Progenitor cell of endocrine pancreas (in vitro differentiated cells): ENCODE results near the gene OSBPL10. TPM values are rescaled to one million over a fixed set of nuclear protein-coding genes. Genes with fewer than 3 reads are reported as not detected.
A peak's percentile ranks its signal among the peaks of the same experiment; 100 is the strongest.

Experiments
- DNase-seq: peaks from one replicate; pipeline ENCODE4 v3.0.0; 2021; ENCODE audit warnings: low spot score; ENCODE audit not compliant: unreplicated experiment
- H3K27ac Mint-ChIP-seq: 2 replicates; pipeline ENCODE4 v1.8.0; 2021; ENCODE audit warnings: mild to moderate bottlenecking, moderate library complexity, mixed read lengths
- H3K27me3 Mint-ChIP-seq: 2 replicates; pipeline ENCODE4 v1.8.0; 2021; ENCODE audit warnings: mixed read lengths
- H3K36me3 Mint-ChIP-seq: 2 replicates; pipeline ENCODE4 v1.8.0; 2022; ENCODE audit warnings: mixed read lengths; ENCODE audit not compliant: insufficient read depth
- H3K4me1 Mint-ChIP-seq: 2 replicates; pipeline ENCODE4 v1.8.0; 2021; ENCODE audit warnings: low read depth, mixed read lengths
- H3K4me3 Mint-ChIP-seq: 2 replicates; pipeline ENCODE4 v1.8.0; 2021; ENCODE audit warnings: low read depth, mild to moderate bottlenecking, moderate library complexity, mixed read lengths
- H3K9me3 Mint-ChIP-seq: 2 replicates; pipeline ENCODE4 v1.8.0; 2021; ENCODE audit warnings: low read depth, mixed read lengths
- total RNA-seq: library from RNA; stranded (reverse); gene quantifications from 2 replicates; pipeline ENCODE4 v1.2.1, GENCODE V29; 2021
- TF ChIP-seq, protein P1 (sequence below): fragments of 200-600 bp; sonication (generic); IDR thresholded peaks from one replicate; pipeline ENCODE4 v1.5.0; 2021; ENCODE audit warnings: antibody characterized with exemption, mild to moderate bottlenecking; ENCODE audit not compliant: unreplicated experiment

Gene OSBPL10
- total RNA-seq, 1 donor from 2014 or later = 25.2 TPM

DNA sequence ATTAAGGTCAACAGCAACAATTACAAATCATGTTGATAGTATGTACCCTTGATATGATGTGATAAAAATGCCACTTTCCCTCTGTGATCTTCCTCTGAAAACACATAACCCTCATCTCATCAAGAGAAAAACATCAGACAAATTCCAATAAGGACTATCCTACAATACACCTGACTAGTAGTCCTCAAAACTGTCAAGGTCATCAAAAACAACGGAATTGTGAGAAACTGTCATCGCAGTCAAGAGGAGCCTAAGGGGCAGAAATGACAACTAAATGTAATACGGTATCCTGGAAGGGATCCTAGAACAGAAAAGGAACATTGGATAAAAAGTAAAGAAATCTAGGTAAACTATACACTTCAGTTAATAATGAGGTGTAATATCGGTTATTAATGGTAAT is 59.2 kb downstream of the OSBPL10 start:
- no peak for DNase-seq
- TF ChIP-seq, protein P1, sequence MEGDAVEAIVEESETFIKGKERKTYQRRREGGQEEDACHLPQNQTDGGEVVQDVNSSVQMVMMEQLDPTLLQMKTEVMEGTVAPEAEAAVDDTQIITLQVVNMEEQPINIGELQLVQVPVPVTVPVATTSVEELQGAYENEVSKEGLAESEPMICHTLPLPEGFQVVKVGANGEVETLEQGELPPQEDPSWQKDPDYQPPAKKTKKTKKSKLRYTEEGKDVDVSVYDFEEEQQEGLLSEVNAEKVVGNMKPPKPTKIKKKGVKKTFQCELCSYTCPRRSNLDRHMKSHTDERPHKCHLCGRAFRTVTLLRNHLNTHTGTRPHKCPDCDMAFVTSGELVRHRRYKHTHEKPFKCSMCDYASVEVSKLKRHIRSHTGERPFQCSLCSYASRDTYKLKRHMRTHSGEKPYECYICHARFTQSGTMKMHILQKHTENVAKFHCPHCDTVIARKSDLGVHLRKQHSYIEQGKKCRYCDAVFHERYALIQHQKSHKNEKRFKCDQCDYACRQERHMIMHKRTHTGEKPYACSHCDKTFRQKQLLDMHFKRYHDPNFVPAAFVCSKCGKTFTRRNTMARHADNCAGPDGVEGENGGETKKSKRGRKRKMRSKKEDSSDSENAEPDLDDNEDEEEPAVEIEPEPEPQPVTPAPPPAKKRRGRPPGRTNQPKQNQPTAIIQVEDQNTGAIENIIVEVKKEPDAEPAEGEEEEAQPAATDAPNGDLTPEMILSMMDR = no peak
- H3K9me3 Mint-ChIP-seq = peaks cover 21% of the 10 kb centered on the region
- no peak overlapping the region for H3K27ac Mint-ChIP-seq
- H3K27me3 Mint-ChIP-seq = no peaks in the 10 kb centered on the region
- H3K4me1 Mint-ChIP-seq = peaks cover 31% of the 10 kb centered on the region
- peaks cover 3% of the 10 kb centered on the region for H3K36me3 Mint-ChIP-seq
- H3K4me3 Mint-ChIP-seq = no peak overlapping the region

DNA sequence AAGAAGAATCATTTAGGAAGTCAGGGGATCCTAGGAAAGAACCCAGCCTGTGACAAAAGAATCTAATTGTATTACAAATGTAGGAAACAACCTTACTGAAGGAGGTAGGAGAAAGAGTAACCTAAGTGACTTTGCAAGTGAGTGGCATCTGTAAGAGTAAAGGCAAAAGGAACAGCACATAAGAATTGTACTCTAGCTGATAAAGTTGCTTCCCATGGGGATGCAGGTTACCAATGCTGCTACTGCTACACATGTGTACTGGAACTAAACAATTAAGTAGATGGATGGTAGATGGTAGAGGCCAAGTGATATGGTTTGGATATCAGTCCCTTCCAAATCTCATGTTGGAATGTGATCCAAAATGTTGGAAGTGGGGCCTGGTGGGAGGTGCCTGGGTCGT is 60.8 kb downstream of the OSBPL10 start:
- DNase-seq = no peak
- H3K27me3 Mint-ChIP-seq = no peaks in the 10 kb centered on the region
- H3K27ac Mint-ChIP-seq = no peak overlapping the region
- H3K9me3 Mint-ChIP-seq = peaks cover 21% of the 10 kb centered on the region
- TF ChIP-seq, protein P1 = no peak
- H3K4me3 Mint-ChIP-seq = no peak overlapping the region
- H3K4me1 Mint-ChIP-seq = peaks cover 40% of the 10 kb centered on the region
- H3K36me3 Mint-ChIP-seq = peaks cover 3% of the 10 kb centered on the region

DNA sequence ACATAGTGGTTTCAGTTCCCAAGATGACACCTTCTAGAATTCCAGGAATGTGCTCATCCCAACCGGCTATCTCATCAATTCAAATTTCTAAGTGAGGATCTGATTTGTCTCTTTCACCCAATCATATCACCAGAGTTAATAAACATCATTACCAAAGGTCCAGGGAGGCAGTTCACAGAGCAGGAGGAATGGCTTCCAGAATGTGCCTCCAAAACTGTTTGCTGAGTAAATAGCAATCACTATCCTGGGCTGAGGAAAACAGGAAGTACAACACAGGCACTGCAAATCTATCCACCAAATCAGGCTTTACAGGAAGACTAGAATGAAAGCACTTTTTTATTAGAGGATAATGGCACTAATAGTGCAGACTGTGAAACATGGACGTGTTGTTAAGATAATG is 61.5 kb downstream of the OSBPL10 start:
- Mint-ChIP-seq H3K36me3 (peaks cover 5% of the 10 kb centered on the region), H3K4me3 (no peak overlapping the region), H3K27ac (no peak overlapping the region), H3K4me1 (peaks cover 40% of the 10 kb centered on the region), H3K27me3 (no peaks in the 10 kb centered on the region), H3K9me3 (peaks cover 21% of the 10 kb centered on the region)
- no peak for DNase-seq
- TF ChIP-seq, protein P1 = no peak

DNA sequence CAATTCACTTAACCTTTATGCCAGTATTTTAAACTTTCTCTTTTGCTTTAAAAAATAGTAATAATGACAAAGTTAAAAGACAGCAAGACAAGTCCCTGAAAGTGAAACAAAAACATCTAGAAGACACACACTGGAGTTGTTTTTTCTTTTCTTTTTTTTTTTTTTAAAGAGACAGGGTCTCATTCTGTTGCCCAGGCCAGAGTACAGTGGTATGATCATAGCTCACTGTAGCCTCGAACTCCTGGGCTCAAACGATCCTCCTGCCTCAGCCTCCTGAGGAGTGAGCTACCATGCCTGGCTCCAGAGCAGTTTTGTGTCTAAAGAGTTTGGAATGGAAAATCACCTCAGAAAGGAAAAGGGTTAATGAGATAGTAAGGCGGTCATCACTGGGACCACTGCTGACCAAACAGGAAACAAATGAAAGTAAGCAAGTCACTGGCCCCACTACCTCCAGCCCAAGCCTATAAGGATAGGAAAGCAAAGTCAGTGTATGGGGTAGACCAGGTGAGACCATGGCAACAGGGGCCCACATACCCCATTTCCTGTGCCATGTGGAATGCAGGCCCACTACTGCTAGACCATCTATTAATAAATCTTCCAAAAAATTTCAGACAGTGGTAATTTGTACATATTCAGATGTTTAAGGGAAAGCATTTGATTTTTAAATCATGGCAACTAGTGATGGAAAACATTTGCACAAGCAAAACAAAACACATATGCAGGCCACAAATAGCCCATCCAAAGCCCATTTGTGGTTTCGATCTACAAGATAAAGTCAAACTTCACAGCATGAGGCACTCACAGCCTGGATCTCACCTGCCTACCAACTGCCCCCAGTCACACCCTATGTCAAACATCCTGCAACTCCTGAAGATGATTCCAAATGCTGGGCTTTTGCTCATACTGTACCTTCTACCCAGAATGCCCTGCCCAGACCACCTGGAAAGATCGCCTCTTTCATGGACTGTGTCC is 62.6 kb downstream of the OSBPL10 start:
- H3K4me1 Mint-ChIP-seq = peaks cover 40% of the 10 kb centered on the region
- DNase-seq = no peak
- no peaks in the 10 kb centered on the region for H3K27me3 Mint-ChIP-seq
- no peak overlapping the region for H3K27ac Mint-ChIP-seq
- peaks cover 5% of the 10 kb centered on the region for H3K36me3 Mint-ChIP-seq
- TF ChIP-seq, protein P1 = no peak
- peaks cover 21% of the 10 kb centered on the region for H3K9me3 Mint-ChIP-seq
- no peak overlapping the region for H3K4me3 Mint-ChIP-seq

DNA sequence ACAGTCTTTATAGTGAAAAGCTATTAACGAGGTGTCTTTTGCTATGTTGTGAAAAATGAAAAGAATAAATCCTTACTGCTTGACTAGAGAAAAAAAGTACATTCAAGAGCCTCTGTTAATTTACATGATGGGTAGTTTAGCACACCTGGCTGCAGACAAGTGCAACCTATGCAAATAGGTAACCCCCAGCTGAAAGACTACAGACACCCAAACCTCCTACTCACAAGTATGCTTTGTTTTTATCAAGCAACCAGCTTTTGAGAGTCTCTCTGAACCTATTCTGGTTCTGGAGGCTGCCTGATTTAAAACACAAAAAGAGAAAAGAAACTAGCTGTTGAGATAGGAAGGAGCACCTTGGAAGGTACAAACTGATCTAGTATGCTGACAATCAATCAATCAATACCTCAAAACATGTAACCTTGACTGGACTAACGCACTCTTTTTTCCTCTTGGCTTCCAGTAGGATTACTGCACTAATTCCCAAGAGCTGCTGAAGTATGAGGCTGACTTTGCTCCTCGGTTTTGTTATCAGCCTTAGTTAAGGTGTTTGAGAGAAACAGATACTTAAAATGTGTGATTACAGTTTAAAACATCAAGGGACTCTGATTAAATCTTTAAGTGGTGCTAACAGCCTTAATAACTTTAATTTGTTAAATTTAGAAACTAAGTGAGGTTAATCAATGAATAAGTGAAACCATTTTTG is 63.6 kb downstream of the OSBPL10 start:
- Mint-ChIP-seq H3K36me3 (peaks cover 5% of the 10 kb centered on the region), H3K4me3 (no peak overlapping the region), H3K27me3 (no peaks in the 10 kb centered on the region), H3K4me1 (peaks cover 32% of the 10 kb centered on the region), H3K27ac (peak overlapping the region; percentile 71), H3K9me3 (peaks cover 21% of the 10 kb centered on the region)
- TF ChIP-seq, protein P1 = no peak
- DNase-seq = no peak
